IMR-90 (cell line): ENCODE data around the gene ELOA. TPM values are rescaled to one million over a fixed set of nuclear protein-coding genes. Genes with fewer than 3 reads are reported as not detected.

Experiments
- ATAC-seq: fragments of 200-7000 bp; cut with Tn5 transposase; 2 replicates; pipeline ENCODE4 v1.9.1; 2020; ENCODE audit warnings: low read depth, mild to moderate bottlenecking, moderate library complexity
- BruUV-seq: library from RNA; stranded (reverse); fragments of 400-500 nt; replicated peaks from 2 replicates; lab custom pipeline; 2021; lab: Mats Ljungman, UMichigan
- CTCF ChIA-PET: fragments of 300-600 bp; formaldehyde crosslinking; extraction: SDS; loops from one replicate; lab custom pipeline; 2021; ENCODE audit warnings: antibody characterized with exemption; lab: Yijun Ruan, JAX
- POLR2A ChIA-PET: fragments of 300-600 bp; sonication (Branson Sonifier 250); formaldehyde crosslinking; loops from one replicate; lab custom pipeline; 2022; ENCODE audit warnings: antibody characterized with exemption; ENCODE audit not compliant: unreplicated experiment; lab: Charles Lee
- DNase-seq: peaks from one replicate; pipeline ENCODE4 v3.0.0; 2013
- H2AFZ ChIP-seq: replicated peaks from 2 replicates; pipeline ENCODE3; 2013; ENCODE audit warnings: low read length, mild to moderate bottlenecking; ENCODE audit not compliant: poor library complexity
- H2AK5ac ChIP-seq: 2 replicates; pipeline ENCODE4 v1.6.1; 2013; ENCODE audit warnings: low read depth, low read length, inconsistent platforms
- H2AK9ac ChIP-seq: replicated peaks from 2 replicates; pipeline ENCODE3; 2013; ENCODE audit warnings: mild to moderate bottlenecking, low read depth, low read length, moderate library complexity; ENCODE audit not compliant: poor library complexity
- H2BK120ac ChIP-seq: 2 replicates; pipeline ENCODE4 v1.6.1; 2013; ENCODE audit warnings: low read depth, low read length, inconsistent platforms
- H2BK15ac ChIP-seq: 3 replicates; pipeline ENCODE4 v1.6.1; 2013; ENCODE audit warnings: low read depth, low read length, inconsistent platforms
- H2BK20ac ChIP-seq: 2 replicates; pipeline ENCODE4 v1.6.1; 2013; ENCODE audit warnings: low read depth, mild to moderate bottlenecking, inconsistent platforms, low read length, moderate library complexity
- H2BK5ac ChIP-seq: 2 replicates; pipeline ENCODE4 v1.6.1; 2013; ENCODE audit warnings: mild to moderate bottlenecking, low read depth, low read length, inconsistent platforms; ENCODE audit not compliant: poor library complexity, severe bottlenecking
- H3K14ac ChIP-seq: replicated peaks from 2 replicates; pipeline ENCODE4 v1.6.1; 2013; ENCODE audit warnings: low read depth, low read length, inconsistent platforms
- H3K18ac ChIP-seq: 2 replicates; pipeline ENCODE4 v1.6.1; 2013; ENCODE audit warnings: low read depth, low read length, control low read depth
- H3K23ac ChIP-seq: 2 replicates; pipeline ENCODE4 v1.6.1; 2013; ENCODE audit warnings: low read depth, low read length, inconsistent platforms
- H3K27ac ChIP-seq: 2 replicates; pipeline ENCODE4 v1.5.1; 2013; ENCODE audit warnings: mild to moderate bottlenecking, control low read depth, low read length; ENCODE audit not compliant: insufficient read depth
- H3K27me3 ChIP-seq: 2 replicates; pipeline ENCODE4 v1.6.1; 2013; ENCODE audit warnings: low read length; ENCODE audit not compliant: control insufficient read depth, insufficient read depth
- H3K36me3 ChIP-seq: 2 replicates; pipeline ENCODE4 v1.6.1; 2013; ENCODE audit warnings: low read length, mixed read lengths; ENCODE audit not compliant: control insufficient read depth, insufficient read depth
- H3K4ac ChIP-seq: 2 replicates; pipeline ENCODE4 v1.6.1; 2013; ENCODE audit warnings: low read depth, low read length, inconsistent platforms
- H3K4me1 ChIP-seq: 2 replicates; pipeline ENCODE4 v1.6.1; 2013; ENCODE audit warnings: low read length, mixed read lengths; ENCODE audit not compliant: control insufficient read depth, insufficient read depth
- H3K4me2 ChIP-seq: 2 replicates; pipeline ENCODE4 v1.6.1; 2013; ENCODE audit warnings: low read depth, mild to moderate bottlenecking, control low read depth, low read length, moderate library complexity
- H3K4me3 ChIP-seq: 2 replicates; pipeline ENCODE4 v1.5.1; 2013; ENCODE audit warnings: low read depth, mild to moderate bottlenecking, control low read depth, low read length, moderate library complexity; ENCODE audit not compliant: insufficient read depth
- H3K56ac ChIP-seq: 2 replicates; pipeline ENCODE4 v1.6.1; 2013; ENCODE audit warnings: low read length, inconsistent platforms; ENCODE audit not compliant: insufficient read depth; ENCODE audit errors: extremely low read depth
- H3K79me1 ChIP-seq, 2 experiments: 2 replicates each; pipeline ENCODE4 v1.6.1; 2013; ENCODE audit warnings: low read length in 2 of 2, inconsistent platforms in 1 of 2, low read depth in 1 of 2
- H3K9ac ChIP-seq: 2 replicates; pipeline ENCODE4 v1.6.1; 2013; ENCODE audit warnings: low read depth, low read length, control low read depth
- H3K9me1 ChIP-seq: 2 replicates; pipeline ENCODE4 v1.6.1; 2013; ENCODE audit warnings: low read length, inconsistent platforms; ENCODE audit not compliant: insufficient read depth
- H3K9me3 ChIP-seq: 2 replicates; pipeline ENCODE4 v1.6.1; 2013; ENCODE audit warnings: low read length; ENCODE audit not compliant: control insufficient read depth, insufficient read depth
- H4K20me1 ChIP-seq: 2 replicates; pipeline ENCODE4 v1.6.1; 2013; ENCODE audit warnings: low read length, inconsistent platforms; ENCODE audit not compliant: insufficient read depth
- H4K5ac ChIP-seq: 2 replicates; pipeline ENCODE4 v1.6.1; 2013; ENCODE audit warnings: mild to moderate bottlenecking, low read depth, low read length, control low read depth
- H4K8ac ChIP-seq, 2 experiments: 2 replicates each; pipeline ENCODE4 v1.6.1; 2013; ENCODE audit warnings: low read depth in 2 of 2, low read length in 2 of 2, control low read depth in 1 of 2, inconsistent platforms in 1 of 2
- H4K91ac ChIP-seq: 2 replicates; pipeline ENCODE4 v1.6.1; 2013; ENCODE audit warnings: low read depth, low read length, inconsistent platforms; ENCODE audit not compliant: insufficient read depth
- WGBS, 2 experiments: methylation state at CpG; one replicate each; pipeline versions ENCODE4 v1.1.5 to v1.1.7; 2013; ENCODE audit warnings: missing lambda C conversion rate in 2 of 2; ENCODE audit not compliant: insufficient read length in 1 of 2; ENCODE audit errors: extremely low coverage in 2 of 2; 5-methylcytosine and 5-hydroxymethylcytosine counted together
- dilution Hi-C: fragments of 300-500 bp; cut with HindIII; formaldehyde crosslinking; loops from one replicate; pipeline ENCODE4 v1.14.3; 2018; ENCODE audit warnings: low sequenced_read_pairs; ENCODE audit not compliant: unreplicated experiment
- in situ Hi-C: fragments of 300-500 bp; cut with MboI; formaldehyde crosslinking; loops from 3 replicates; pipeline ENCODE4 v1.14.3; 2019; ENCODE audit warnings: low sequenced_read_pairs, inconsistent platforms, mixed read lengths
- intact Hi-C: fragments of 100-400 bp; cut with micrococcal nuclease; formaldehyde crosslinking; loops from 2 replicates; pipeline ENCODE4 v1.10.0; 2022
- polyA plus RNA-seq, 3 experiments: library from polyadenylated mRNA; depleted of rRNA; stranded (reverse); fragments of >200 nt; gene quantifications; 2 replicates each; pipeline ENCODE4 v1.2.3, GENCODE V29; 2012; ENCODE audit warnings: low replicate concordance in 1 of 3
- total RNA-seq: library from RNA; depleted of rRNA; stranded (reverse); fragments of >200 nt; gene quantifications from 2 replicates; pipeline ENCODE4 v1.2.3, GENCODE V29; 2012
- TF ChIP-seq, protein P1 (sequence below): fragments of 150-350 bp; IDR thresholded peaks from 2 replicates; pipeline ENCODE4 v1.6.1; 2016; ENCODE audit warnings: low read depth, mild to moderate bottlenecking, low read length, moderate library complexity, borderline replicate concordance

ELOA gene
- total and polyA plus RNA-seq, 2 of the 4 experiments (the other 2 are of a cell fraction): 22.9 to 40.7 TPM

- Histone ChIP-seq H4K5ac (no peak overlapping the region), H3K79me1 (peaks cover 22 to 48% of the 10 kb centered on the region in 2 experiments; a peak in 3 of 4 replicates), H2AK5ac (no peak overlapping the region), H3K27me3 (no peaks in the 10 kb centered on the region), H3K4me3 (no peak overlapping the region), H4K20me1 (peaks cover 9% of the 10 kb centered on the region; the same call in 1 of the 2 replicates), H4K8ac (no peak overlapping the region), H2BK120ac (no peak overlapping the region), H3K4ac (no peak overlapping the region), H2AFZ (no peak overlapping the region), H3K36me3 (peaks cover 15% of the 10 kb centered on the region), H2BK5ac (no peak overlapping the region), H3K18ac (no peak overlapping the region), H3K9ac (no peak overlapping the region), H3K4me2 (no peak overlapping the region), H3K9me1 (peaks cover 9% of the 10 kb centered on the region), H3K56ac (no peak overlapping the region), H3K9me3 (no peaks in the 10 kb centered on the region), H3K27ac (no peak overlapping the region), H2AK9ac (no peak overlapping the region), H4K91ac (no peak overlapping the region), H3K14ac (no peak overlapping the region), H2BK20ac (no peak overlapping the region), H3K23ac (no peak overlapping the region), H3K4me1 (peaks cover 14% of the 10 kb centered on the region), H2BK15ac (no peak overlapping the region)
- ChIA-PET CTCF (interaction anchor here (1.8 kb wide), 1 partner anchor 16 kb away, joined by 7 read pairs; no protein-coding TSS in a partner anchor), POLR2A (interaction anchor here (0.6 kb wide), 1 partner anchor 134 kb away, joined by 10 read pairs; no protein-coding TSS in a partner anchor)
- WGBS, 2 experiments: no CpG with 5 or more reads among the region's 3 CpGs
- in situ Hi-C loops (no loop called here), intact Hi-C loops (no loop called here), dilution Hi-C loops (no loop called here)
- DNase-seq (no peak), ATAC-seq (no peak)
- no TSS peak for BruUV-seq
- TF ChIP-seq, protein P1, sequence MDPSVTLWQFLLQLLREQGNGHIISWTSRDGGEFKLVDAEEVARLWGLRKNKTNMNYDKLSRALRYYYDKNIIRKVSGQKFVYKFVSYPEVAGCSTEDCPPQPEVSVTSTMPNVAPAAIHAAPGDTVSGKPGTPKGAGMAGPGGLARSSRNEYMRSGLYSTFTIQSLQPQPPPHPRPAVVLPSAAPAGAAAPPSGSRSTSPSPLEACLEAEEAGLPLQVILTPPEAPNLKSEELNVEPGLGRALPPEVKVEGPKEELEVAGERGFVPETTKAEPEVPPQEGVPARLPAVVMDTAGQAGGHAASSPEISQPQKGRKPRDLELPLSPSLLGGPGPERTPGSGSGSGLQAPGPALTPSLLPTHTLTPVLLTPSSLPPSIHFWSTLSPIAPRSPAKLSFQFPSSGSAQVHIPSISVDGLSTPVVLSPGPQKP: no peak
Measured at GRCh38 chr1:23787701-23788100, 44.4 kb downstream of the ELOA start.
